HG03095 (cell line): ENCODE results near the gene FAM185A.
"Not testable (repeated sequence)": the region's sequence is repeated elsewhere in the genome, so short reads cannot be mapped to it uniquely, and the experiment has no call there.

Experiments
- ATAC-seq: cut with Tn5 transposase; IDR thresholded peaks from one replicate; pipeline ENCODE4 v1.9.1; 2021; ENCODE audit warnings: moderate library complexity; ENCODE audit not compliant: unreplicated experiment

The FAM185A gene

DNA sequence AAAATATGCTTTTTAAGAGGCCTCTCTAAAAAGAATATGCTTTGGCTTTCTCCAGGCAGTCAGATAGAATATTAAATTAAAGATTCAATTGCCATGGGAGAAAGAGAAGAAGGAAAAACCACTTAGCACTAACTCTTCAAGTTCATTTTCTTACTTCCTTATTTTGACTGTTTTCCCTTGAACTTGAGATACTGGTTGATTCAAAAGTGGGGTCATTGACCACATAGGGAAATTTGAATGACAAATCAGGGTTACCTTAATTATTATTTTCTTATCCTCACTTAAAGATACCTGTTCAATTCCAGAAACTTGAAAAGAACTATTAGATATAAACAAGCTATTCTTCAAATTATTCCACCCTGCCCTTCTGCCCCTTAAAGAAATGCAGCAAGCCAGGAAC is 27.4 kb downstream of the FAM185A start:
- not testable (repeated sequence) for ATAC-seq

DNA sequence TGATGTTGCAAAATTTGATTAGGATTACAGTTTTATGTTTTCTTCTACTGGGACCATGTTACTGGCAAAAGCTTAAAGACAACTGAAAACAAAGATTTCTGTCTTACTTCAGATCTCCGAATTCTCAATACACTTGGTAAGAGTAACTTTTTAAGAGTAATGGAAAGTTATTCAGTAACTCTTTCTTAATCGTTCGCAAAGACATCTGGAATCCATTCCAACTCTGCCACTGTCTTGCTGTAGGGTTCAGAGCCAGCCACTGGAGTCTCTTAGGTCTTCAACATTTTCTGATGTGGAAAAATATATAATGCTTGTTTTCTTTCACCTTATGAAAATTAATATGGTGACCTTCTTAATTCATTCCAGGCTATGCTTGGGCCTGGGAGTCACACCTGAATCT is 29.9 kb downstream of the FAM185A start:
- not testable (repeated sequence) for ATAC-seq

- ATAC-seq: not testable (repeated sequence)
These were observed 32.1 kb downstream of the FAM185A start for GRCh38 chr7:102780926-102781325.

DNA sequence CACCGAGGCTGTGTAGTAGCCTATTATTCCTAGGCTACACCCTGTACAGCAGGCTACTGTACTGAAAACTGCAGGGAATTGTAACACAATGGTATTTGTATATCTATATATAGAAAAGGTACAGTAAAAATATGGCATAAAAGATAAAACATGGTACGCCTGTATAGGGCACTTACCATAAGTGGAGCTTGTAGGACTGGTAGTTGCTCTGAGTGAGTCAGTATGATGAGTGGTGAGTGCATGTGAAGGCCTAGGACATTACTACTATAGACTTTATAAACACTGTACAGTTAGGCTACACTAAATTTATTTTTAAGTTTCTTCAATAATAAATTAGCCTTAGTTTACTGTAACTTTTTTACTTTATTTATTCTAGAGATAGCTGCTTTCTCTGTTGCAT is 40.0 kb downstream of the FAM185A start:
- not testable (repeated sequence) for ATAC-seq

- ATAC-seq: not testable (repeated sequence)
These were observed 41.7 kb downstream of the FAM185A start for GRCh38 chr7:102790364-102791100.

DNA sequence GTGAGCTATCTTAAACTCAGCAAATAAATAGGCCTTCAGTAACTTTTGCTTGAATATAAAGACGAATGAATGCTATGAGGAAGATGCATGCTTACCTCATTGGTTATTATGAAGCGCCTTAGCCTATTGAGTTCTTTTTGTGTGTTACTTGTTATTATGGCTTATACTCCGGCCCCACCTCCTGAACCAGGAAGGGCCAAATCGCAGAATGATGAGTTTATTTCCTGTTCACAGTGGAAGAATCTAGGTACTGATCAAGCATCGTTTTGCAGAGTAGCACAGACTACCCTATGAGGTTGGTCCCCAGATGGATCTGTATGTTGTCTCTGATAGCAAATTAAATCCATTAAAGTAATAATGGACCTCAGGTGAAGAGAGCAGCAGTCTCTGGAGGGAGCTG is 42.6 kb downstream of the FAM185A start:
- not testable (repeated sequence) for ATAC-seq

GRCh38 chr7:102791831-102792230 is 43.0 kb downstream of the FAM185A start:
- ATAC-seq: not testable (repeated sequence)

- not testable (repeated sequence) for ATAC-seq
These were observed 45.8 kb downstream of the FAM185A start for GRCh38 chr7:102794567-102794966.

DNA sequence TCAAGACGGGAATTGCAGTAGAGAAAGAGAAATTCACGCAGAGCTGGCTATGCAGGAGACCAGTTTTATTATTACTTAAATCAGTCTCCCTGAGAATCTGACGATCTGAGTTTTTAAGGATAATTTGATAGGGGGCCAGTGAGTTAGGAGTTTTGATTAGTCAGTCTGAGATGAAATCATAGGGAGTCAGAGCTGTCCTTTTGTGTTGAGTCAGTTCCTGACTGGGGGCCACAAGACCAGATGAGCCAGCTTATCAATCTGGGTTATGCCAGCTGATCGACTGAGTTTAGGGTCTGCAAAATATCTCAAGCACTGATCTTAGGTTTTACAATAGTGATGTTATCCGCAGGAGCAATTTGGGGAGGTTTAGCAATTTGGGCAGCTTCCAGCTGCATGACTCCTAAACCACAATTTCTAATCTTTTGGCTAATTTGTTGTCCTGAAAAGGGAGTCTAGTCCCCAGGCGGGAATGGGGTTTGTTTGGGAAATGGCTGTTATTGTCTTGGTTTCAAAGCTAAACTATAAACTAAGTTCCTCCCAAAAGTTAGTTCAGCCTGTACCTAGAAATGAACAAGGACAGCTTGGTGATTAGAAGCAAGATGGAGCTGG is 47.3 kb downstream of the FAM185A start:
- not testable (repeated sequence) for ATAC-seq

DNA sequence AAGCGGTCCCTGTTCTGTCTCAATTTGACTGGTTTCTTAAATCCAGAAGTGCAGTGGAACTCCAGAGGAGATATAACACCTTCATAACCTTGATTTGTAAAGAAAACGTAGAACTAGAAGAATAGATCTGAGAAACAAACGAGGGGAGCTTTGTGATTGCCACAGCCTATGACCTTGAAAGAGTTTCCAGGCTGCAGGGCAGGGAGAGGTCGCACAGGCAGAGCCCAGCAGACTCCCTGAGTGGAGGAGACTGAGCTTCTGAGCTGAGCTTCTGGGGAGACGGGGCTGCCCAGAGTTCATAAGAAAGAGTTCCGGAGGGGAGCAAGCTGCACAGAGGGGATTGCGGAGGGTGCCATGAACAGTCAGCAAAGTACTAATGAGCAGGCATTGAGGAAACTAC is 57.8 kb downstream of the FAM185A start:
- no peak for ATAC-seq

- ATAC-seq: no peak
These were observed 62.1 kb downstream of the FAM185A start for GRCh38 chr7:102810916-102811315.

- no peak for ATAC-seq
These were observed 63.3 kb downstream of the FAM185A start for GRCh38 chr7:102811942-102812678.

- no peak for ATAC-seq
These were observed 64.6 kb downstream of the FAM185A start for GRCh38 chr7:102813191-102814024.

- no peak for ATAC-seq
These were observed 65.2 kb downstream of the FAM185A start for GRCh38 chr7:102814025-102814471.

DNA sequence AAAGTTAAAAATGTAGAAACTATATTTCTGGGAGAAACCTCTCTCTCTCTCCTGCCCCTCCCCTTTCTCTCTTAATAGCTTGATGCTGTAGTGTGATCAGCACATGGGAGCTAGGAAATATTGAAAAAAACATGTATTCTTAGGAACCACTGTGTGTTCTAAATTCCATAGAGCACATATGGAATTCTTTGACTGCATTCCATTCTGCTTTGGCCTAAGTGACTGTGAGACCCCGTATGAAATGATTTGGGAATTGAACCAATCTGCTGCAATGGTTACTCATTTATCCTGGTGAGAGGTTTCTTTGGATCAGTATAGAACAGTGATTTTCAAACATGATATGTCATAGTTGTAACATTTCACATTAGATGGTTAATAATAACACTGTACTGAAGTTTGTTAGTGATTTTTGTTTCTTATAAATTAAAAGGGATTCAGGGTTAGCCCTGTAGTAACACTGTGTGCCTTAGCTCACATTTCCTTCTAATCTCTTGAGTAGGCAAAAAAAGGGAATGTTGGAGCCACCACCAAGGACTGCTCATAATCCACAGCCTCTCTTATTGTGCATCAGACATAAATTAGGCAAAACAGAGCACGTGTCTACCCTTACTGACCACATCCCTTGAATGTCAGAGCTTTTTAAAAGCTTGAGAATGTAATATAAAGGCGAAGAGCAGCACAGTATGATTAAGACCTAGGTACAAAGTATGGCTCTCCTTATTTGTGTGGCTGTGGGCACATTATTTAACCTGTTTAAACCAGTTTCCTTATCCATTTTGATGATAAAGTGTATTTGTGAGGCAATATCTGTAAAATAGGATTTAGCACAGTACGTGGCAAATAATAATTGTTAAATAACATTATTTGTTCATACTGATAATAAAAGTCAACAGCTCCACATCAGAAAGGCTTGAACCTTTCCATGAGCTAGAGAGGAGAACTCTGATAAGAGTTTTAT is 69.1 kb downstream of the FAM185A start:
- no peak for ATAC-seq

GRCh38 chr7:102819151-102819550 is 70.4 kb downstream of the FAM185A start:
- ATAC-seq: no peak

GRCh38 chr7:102821994-102822747 is 73.4 kb downstream of the FAM185A start:
- ATAC-seq: no peak

GRCh38 chr7:102823390-102824119 is 74.8 kb downstream of the FAM185A start:
- ATAC-seq: no peak
